BE2C (cell line): Measurements from ENCODE around the gene SYT1.
A peak's percentile ranks its signal among the peaks of the same experiment; 100 is the strongest.

Experiments
- DNase-seq: peaks from one replicate; pipeline ENCODE4 v3.0.0-alpha.2; 2020
- H3K27me3 ChIP-seq: fragments of 250-450 bp; sonication (Bioruptor Pico); 2 replicates; pipeline ENCODE4 v1.5.1; 2020; ENCODE audit warnings: mild to moderate bottlenecking
- H3K36me3 ChIP-seq: fragments of 250-450 bp; sonication (Bioruptor Pico); 2 replicates; pipeline ENCODE4 v1.5.1; 2020; ENCODE audit warnings: mild to moderate bottlenecking
- H3K4me1 ChIP-seq: fragments of 250-450 bp; sonication (Bioruptor Pico); 2 replicates; pipeline ENCODE4 v1.5.1; 2020
- H3K4me3 ChIP-seq: 2 replicates; pipeline ENCODE4 v1.5.1; 2011; ENCODE audit warnings: low read depth, low read length
- H3K9me3 ChIP-seq: fragments of 250-450 bp; sonication (Bioruptor Pico); 2 replicates; pipeline ENCODE4 v1.5.1; 2020
- CTCF ChIP-seq: IDR thresholded peaks from 2 replicates; pipeline ENCODE4 v1.5.1; 2012; ENCODE audit warnings: mild to moderate bottlenecking, low read depth, low read length

The SYT1 gene

DNA sequence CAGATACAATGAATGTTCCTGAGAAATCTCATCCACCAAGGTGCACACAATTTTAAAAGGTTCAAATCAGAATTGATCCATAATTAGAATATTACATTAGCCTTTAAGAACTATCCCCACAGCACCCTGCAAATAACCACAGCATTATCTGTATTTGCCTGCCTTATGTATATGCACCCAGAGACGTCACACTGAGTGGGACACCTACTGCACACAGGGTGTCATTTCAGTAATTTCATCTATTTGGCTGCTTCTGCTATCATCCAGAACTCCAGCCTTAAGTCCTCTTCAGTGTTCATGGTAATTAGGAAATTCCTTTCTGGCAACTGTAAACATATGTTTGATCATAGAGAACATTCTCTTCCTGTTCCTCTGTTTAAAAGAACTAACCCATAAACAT lies 298.4 kb downstream of the SYT1 start:
- TF ChIP-seq CTCF, result no peak
- Histone ChIP-seq H3K4me3 (no peak overlapping the region), H3K4me1 (peaks cover 2% of the 10 kb centered on the region; the same call in 1 of the 2 replicates), H3K9me3 (no peaks in the 10 kb centered on the region), H3K27me3 (no peaks in the 10 kb centered on the region), H3K36me3 (peaks cover 5% of the 10 kb centered on the region)
- no peak for DNase-seq

DNA sequence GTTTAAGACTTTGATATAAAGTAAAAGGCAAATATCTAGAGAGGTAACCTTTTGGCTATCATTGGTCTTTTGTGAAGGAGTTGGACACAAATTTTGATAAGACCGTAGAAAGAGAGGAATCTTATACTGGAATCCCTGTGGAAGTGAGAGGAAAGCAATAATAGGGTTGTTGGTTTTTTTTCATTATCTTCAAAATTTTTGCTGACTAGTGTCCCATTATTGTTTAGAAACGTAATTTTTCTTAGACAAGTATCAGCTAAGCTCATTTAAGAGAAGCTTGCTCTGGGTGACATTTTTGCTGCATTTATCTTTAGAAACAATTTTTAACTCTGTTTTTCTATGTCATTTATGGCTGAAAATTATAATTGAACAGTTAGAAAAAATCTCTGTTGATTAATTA lies 300.3 kb downstream of the SYT1 start:
- no peak for TF ChIP-seq CTCF

GRCh38 chr12:79168687-79169086 lies 304.1 kb downstream of the SYT1 start:
- H3K4me1 ChIP-seq, result peaks cover 11% of the 10 kb centered on the region
- DNase-seq, result no peak
- H3K4me3 ChIP-seq, result no peak overlapping the region
- no peaks in the 10 kb centered on the region for H3K36me3 ChIP-seq
- H3K27me3 ChIP-seq, result no peaks in the 10 kb centered on the region
- H3K9me3 ChIP-seq, result no peaks in the 10 kb centered on the region
- TF ChIP-seq CTCF, result no peak

More for the DNA sequence above, 300.3 kb downstream of the SYT1 start:
- Histone ChIP-seq H3K4me1 (peaks cover 3% of the 10 kb centered on the region; the same call in 1 of the 2 replicates), H3K9me3 (no peaks in the 10 kb centered on the region), H3K36me3 (peaks cover 5% of the 10 kb centered on the region), H3K4me3 (no peak overlapping the region), H3K27me3 (no peaks in the 10 kb centered on the region)
- no peak for DNase-seq

- Histone ChIP-seq H3K9me3 (no peaks in the 10 kb centered on the region), H3K27me3 (no peaks in the 10 kb centered on the region), H3K4me3 (no peak overlapping the region), H3K4me1 (peaks cover 8% of the 10 kb centered on the region), H3K36me3 (peaks cover 6% of the 10 kb centered on the region; the same call in 1 of the 2 replicates)
- TF ChIP-seq CTCF, result peak; percentile 40
- no peak for DNase-seq
Observed at GRCh38 chr12:79174626-79175025, 310.1 kb downstream of the SYT1 start.

DNA sequence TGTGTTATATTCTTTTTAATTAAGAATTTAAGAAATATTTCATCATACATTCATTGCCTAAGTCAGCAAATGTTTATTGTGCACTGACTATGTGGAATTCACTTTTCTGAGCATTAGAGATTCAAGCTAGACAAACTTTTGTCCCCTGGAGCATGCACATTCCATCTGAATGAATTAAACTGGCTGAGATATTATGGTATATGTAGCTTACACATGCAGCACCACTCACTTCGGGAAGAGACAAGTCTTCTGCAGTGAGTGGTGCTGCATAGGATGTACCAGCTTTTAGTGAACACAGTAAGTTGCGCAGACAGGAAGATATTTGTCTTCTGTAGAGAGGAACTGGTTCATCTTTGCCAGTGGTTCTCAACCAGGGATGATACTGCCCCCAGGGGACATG lies 318.4 kb downstream of the SYT1 start:
- no peaks in the 10 kb centered on the region for H3K27me3 ChIP-seq
- peaks cover 30% of the 10 kb centered on the region for H3K36me3 ChIP-seq
- no peaks in the 10 kb centered on the region for H3K9me3 ChIP-seq
- TF ChIP-seq CTCF, result no peak
- H3K4me3 ChIP-seq, result no peak overlapping the region
- H3K4me1 ChIP-seq, result peaks cover 13% of the 10 kb centered on the region
- no peak for DNase-seq

- Histone ChIP-seq H3K27me3 (no peaks in the 10 kb centered on the region), H3K9me3 (no peaks in the 10 kb centered on the region), H3K4me3 (no peak overlapping the region), H3K4me1 (peaks cover 13% of the 10 kb centered on the region), H3K36me3 (peaks cover 30% of the 10 kb centered on the region)
- TF ChIP-seq CTCF, result no peak
- no peak for DNase-seq
Observed at GRCh38 chr12:79183926-79184325, 319.4 kb downstream of the SYT1 start.
